ENCODE data around the gene BBLN.
A peak's percentile ranks its signal among the peaks of the same experiment; 100 is the strongest.
"Not testable (repeated sequence)": the region's sequence is repeated elsewhere in the genome, so short reads cannot be mapped to it uniquely, and the experiment has no call there.

BBLN gene

DNA sequence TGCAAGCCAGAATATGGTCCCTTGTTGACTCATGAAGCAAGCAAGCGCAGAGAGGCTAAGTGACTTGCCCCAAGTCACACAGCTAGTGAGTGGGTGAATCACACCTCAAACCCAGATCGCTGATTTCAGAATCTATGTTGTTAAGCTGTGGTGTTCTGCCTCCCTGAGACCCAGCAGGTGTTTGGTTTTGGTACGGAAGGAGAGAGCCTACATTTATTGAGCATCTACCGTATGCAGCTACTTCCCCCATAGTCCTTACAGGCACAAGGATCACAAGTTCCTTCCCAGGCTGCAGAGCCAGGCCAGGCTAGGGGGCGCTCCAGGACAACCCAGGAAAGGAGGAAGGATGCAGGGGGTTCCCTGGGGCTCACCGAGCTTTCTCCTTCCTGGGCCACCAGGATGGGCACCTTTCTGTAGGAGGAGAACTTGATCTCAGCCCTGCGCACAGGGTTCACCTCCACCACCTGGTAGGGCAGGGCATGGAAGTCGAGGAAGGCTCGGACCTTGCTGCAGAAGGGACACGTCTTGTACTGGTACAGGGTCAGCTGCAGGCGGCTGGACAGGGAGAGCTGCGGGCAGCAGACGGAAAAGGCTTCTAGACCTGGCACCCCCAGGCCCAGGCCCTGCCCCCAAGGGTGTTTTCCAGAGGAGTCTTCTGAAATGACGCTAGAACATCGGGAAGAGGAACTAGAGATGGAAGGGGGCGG, 35.0 kb upstream of the BBLN start:
- DNase-seq, result peak in 4 of 6 experiments; percentile 9 to 38 (median 14)

GRCh38 chr9:128125580-128126354, 34.3 kb upstream of the BBLN start:
- DNase-seq, result no peak

- peak; percentile 61 to 85 (median 76) for DNase-seq
These were observed 32.5 kb upstream of the BBLN start, which contains the start of gene PTGES2 for GRCh38 chr9:128127568-128127989. Gene PTGES2, minus strand, starts transcription at chr9:128127729. Its CDS starts 12 bp downstream, at chr9:128127717.

GRCh38 chr9:128127990-128128835, 31.9 kb upstream of the BBLN start:
- DNase-seq, result peak; percentile 82 to 100 (median 91)

GRCh38 chr9:128128836-128129590, 31.1 kb upstream of the BBLN start:
- no peak for DNase-seq

GRCh38 chr9:128129976-128130590, 30.0 kb upstream of the BBLN start:
- peak in 3 of 6 experiments; percentile 26 to 36 (median 35) for DNase-seq

GRCh38 chr9:128130651-128131050, 29.4 kb upstream of the BBLN start:
- DNase-seq, result not testable (repeated sequence)

DNA sequence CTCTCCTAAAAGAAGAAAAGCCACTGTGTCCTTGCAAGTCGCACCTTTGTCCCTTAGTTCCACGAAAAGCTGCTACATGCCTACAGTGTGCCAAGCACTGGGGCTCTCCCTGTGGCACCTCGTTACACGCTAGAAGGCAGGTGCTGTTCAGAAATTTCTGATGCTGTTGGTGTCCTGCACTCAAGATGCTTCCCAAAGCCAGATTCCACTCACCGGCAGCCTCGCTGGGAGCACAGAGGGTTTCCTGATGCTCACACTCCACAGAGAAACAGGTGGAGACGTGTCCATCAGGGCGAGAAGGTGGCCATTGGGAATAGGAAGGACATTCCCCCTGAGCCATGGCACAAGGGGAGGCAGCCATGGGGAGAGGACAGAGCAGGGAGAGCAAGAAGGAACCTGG, 28.7 kb upstream of the BBLN start:
- not testable (repeated sequence) for DNase-seq

- DNase-seq, result not testable (repeated sequence)
These were observed 27.9 kb upstream of the BBLN start for GRCh38 chr9:128132139-128132538.

- not testable (repeated sequence) for DNase-seq
These were observed 24.5 kb upstream of the BBLN start for GRCh38 chr9:128135561-128135960.

GRCh38 chr9:128136816-128137793, 23.0 kb upstream of the BBLN start:
- DNase-seq, result no peak

DNA sequence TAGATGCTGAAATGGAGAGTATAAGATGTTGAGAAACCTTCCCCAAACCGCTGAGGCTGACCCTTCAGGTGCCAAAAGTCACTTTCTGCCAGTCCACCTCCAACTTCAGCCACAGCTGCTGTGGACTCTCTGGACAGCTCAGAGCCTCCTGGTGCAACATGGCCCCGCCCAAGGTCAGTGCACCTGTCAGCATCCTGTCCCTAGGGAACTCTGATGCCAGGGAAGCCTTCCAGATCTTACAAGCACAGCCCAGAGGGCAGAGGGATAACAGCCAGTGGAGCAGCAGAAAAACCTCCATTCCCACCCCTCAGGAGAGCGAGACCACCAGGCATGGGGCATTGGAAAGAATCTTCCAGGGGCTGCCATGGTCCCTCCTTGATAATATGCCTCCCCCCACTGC, 22.1 kb upstream of the BBLN start:
- no peak for DNase-seq

- DNase-seq, result no peak
These were observed 20.4 kb upstream of the BBLN start for GRCh38 chr9:128139621-128140020.

DNA sequence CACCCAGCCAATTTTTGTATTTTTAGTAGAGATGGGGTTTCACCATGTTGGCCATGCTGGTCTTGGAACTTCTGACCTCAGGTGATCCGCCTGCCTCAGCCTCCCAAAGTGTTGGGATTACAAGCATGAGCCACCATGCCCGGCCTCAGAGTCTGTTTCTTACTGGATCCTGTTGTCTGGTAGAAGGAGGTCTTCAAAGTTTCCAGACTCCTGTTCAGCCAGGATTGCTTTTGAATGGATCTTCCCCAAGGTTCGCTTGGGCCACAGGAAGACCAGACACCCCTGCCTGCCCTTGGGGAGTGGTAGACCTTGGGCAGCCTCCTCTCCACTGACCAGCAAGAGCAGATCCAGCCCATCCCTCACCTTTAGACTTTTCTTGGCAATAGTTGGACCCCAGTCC, 18.5 kb upstream of the BBLN start:
- DNase-seq, result no peak

DNA sequence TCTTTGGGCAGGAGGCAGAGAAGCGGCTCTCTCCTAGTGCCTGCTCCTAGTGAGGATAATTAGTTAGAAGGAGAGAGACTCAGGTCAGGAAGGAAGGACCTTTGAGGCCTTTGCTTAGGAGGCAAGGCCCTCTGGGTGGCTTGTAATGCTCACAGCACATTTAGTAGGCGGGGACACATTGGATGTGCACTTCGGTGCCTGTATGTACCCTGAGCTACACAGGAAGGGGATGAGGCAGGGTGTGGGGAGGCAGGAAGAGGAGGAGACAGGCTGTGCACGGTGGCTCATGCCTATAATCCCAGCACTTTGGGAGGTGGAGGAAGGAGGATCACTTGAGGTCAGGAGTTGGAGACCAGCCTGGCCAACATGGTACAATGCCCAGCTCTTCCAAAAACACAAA, 18.0 kb upstream of the BBLN start:
- DNase-seq, result peak in 2 of 6 experiments; percentile 24 to 27

GRCh38 chr9:128142596-128142995, 17.5 kb upstream of the BBLN start:
- no peak for DNase-seq

DNA sequence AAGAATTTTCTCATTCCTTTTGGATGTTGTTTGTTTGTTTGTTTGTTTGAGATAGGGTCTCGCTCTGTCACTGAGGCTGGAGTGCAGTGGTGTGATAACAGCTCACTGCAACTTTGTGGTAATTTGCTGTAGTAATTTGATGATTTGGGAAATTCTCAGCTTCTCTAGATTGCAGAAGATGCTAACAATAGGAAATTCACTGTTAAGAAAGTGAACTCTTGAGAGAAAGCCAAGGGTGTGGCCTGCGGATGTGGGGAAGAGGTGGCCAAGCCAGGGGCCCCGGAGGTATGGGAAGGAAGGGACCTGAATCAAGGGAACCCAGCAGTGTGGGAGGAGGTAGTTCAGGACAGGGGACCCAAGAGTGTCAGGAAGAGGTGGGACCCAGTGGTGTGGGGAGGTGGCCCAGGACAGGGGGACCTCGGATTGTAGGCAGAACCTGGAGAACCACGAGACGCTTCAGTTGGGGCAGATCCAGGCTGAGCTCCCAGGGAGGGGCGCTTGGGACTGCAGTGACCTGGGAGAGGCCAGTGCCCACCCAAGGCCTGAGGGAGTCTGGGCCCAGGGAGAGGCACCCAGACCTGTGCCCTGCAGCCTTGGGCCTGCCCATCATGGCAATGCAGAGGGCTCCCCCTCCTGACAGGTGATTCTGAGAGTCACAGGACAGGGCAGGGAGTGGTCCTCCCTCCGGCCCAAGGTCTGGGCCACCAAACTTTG, 16.4 kb upstream of the BBLN start:
- no peak for DNase-seq

DNA sequence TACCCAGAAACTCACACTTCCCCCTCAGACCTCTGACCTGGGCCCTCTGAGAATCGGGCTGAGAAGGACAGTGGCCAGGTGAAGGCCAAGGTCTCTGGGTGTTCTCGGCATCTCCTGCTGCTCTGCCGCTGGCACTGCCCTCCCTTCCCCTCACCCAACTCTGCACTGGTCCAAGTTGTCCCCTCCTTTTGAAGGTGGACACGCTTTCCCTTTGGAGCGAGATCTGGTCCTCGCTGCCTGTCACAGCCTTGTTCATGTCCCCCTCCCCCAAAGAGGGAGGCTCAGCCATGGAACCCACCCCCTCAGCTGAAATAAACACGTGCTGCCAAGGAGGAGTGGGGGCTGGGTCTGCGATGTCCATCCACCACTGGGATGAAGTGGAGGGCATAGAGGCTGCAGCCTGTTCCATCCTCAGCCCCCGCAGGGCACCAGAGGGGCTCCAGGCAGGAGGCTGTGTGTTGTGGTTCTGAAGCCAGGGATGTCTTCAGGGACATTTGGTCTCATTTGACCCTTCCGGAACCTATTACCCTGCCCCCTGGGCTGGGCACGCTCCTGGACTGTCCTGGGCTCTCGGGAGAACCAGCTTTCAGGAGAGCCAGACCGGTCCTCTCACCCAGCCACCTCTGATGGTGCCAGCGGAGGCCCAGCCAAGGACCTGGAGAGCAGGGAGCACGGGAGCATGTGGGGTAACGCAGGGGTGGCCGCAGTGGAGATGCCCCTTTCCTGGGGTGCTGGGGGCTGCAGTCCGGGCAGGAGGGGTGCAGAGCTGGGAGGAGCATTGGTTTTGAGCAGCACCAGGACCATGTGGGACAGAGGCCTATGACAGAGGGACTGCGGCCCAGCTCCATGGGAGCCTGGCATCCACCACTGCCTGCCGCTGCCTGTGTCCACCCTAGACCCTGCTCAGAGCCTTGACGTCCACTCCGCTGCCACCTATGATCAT, 15.6 kb upstream of the BBLN start:
- DNase-seq, result no peak

DNA sequence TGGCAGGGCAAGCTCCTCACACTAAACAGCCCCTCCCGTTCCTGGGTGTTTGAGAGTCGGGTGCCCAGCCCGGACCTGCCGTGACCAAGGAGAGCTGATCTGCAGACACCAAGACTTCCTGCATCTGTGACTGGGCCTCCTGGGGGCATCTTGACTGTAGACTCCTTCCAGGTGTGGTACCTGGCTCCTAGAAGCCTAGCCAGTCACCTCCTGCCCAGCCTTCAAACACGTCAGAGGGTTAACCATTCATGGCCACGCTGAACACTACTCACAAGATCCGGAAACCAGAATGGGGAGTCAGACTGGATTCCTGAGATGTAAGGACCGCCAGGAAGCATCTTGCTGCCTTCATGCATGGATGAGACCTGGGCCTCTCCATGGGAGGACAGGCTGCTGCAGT, 14.5 kb upstream of the BBLN start:
- no peak for DNase-seq

Measured in stimulated activated naive CD4-positive, alpha-beta T cell (primary cell).